HepG2 (cell line): ENCODE measurements around the gene HSPA5. TPM values are rescaled to one million over a fixed set of nuclear protein-coding genes. Genes with fewer than 3 reads are reported as not detected.

Experiments used
- ATAC-seq: fragments of 200-7000 bp; cut with Tn5 transposase; 3 replicates; pipeline ENCODE4 v1.9.1; 2020; ENCODE audit warnings: mild to moderate bottlenecking, moderate library complexity
- BruUV-seq: library from RNA; stranded (reverse); fragments of 400-500 nt; replicated peaks from 2 replicates; lab custom pipeline; 2021; lab: Mats Ljungman, UMichigan
- CTCF ChIA-PET: fragments of 300-600 bp; formaldehyde crosslinking; extraction: SDS; loops from one replicate; lab custom pipeline; 2021; ENCODE audit warnings: low total read pairs, inconsistent platforms, low intra/inter-chr PET ratio; lab: Yijun Ruan, JAX
- POLR2A ChIA-PET: fragments of 350-600 bp; sonication (Branson Sonifier 250); formaldehyde crosslinking; loops from one replicate; lab custom pipeline; 2020; ENCODE audit warnings: antibody characterized with exemption, inconsistent platforms; lab: Yijun Ruan, JAX
- DNase-seq: peaks from one replicate; pipeline ENCODE4 v3.0.0-alpha.2; 2015; ENCODE audit warnings: low spot score
- FAIRE-seq: peaks from 3 replicates; lab custom pipeline; 2011; peaks lifted over from hg19 to GRCh38; lab: Jason Lieb, UNC
- H2AFZ ChIP-seq: one replicate; pipeline ENCODE4 v1.6.1; 2011; ENCODE audit warnings: low read length, inconsistent platforms
- H3K27ac ChIP-seq: fragments of 300-600 bp; 3 replicates; pipeline ENCODE4 v1.8.0; 2011; ENCODE audit warnings: mixed run types, mild to moderate bottlenecking, mixed read lengths, low read length, inconsistent platforms; ENCODE audit not compliant: insufficient read depth; ENCODE audit errors: extremely low read length
- H3K27me3 ChIP-seq, 2 experiments: fragments of 200-600 bp in 1 of 2; 2 replicates in 1 of 2; 3 replicates in 1 of 2; pipeline versions ENCODE4 v1.6.0 to v1.8.0; 2011; ENCODE audit warnings: low read length in 2 of 2, mild to moderate bottlenecking in 2 of 2, moderate library complexity in 2 of 2, inconsistent platforms in 1 of 2; ENCODE audit not compliant: insufficient read depth in 2 of 2, control insufficient read depth in 1 of 2
- H3K36me3 ChIP-seq, 2 experiments: fragments of 200-600 bp in 1 of 2; replicated peaks in 1 of 2; 2 replicates in 1 of 2; 3 replicates in 1 of 2; pipeline versions ENCODE4 v1.5.1 to v1.8.0; 2011; ENCODE audit warnings: low read length in 2 of 2, inconsistent platforms in 1 of 2; ENCODE audit not compliant: insufficient read depth in 2 of 2, control insufficient read depth in 1 of 2
- H3K4me1 ChIP-seq: 2 replicates; pipeline ENCODE4 v1.5.1; 2012; ENCODE audit warnings: low read length, inconsistent platforms; ENCODE audit not compliant: insufficient read depth
- H3K4me2 ChIP-seq: 2 replicates; pipeline ENCODE4 v1.6.0; 2011; ENCODE audit warnings: low read depth, low read length, inconsistent platforms
- H3K4me3 ChIP-seq, 3 experiments: fragments of 200-600 bp in 1 of 3; sonication (generic), shearing (Covaris generic) in 1 of 3; replicated peaks in 1 of 3; 2 replicates each; pipeline ENCODE4 v1.5.1; 2011 to 2016; ENCODE audit warnings: low read length in 3 of 3, inconsistent platforms in 2 of 3, low read depth in 2 of 3, mild to moderate bottlenecking in 2 of 3, control low read depth in 1 of 3, mixed read lengths in 1 of 3; ENCODE audit not compliant: insufficient read depth in 1 of 3
- H3K79me2 ChIP-seq: one replicate; pipeline ENCODE4 v1.6.1; 2011; ENCODE audit warnings: low read length, inconsistent platforms; ENCODE audit not compliant: insufficient read depth
- H3K9ac ChIP-seq: 2 replicates; pipeline ENCODE4 v1.6.0; 2011; ENCODE audit warnings: mild to moderate bottlenecking, low read depth, low read length, inconsistent platforms; ENCODE audit not compliant: insufficient read depth
- H3K9me3 ChIP-seq: 2 replicates; pipeline ENCODE4 v1.5.1; 2012; ENCODE audit warnings: mild to moderate bottlenecking, low read length
- H4K20me1 ChIP-seq: 2 replicates; pipeline ENCODE4 v1.6.0; 2011; ENCODE audit warnings: inconsistent platforms, mild to moderate bottlenecking, low read length, moderate library complexity; ENCODE audit not compliant: insufficient read depth
- ASH2L ChIP-seq: fragments of 300-600, 200-600 bp; sonication (generic); IDR thresholded peaks from 2 replicates; pipeline ENCODE4 v1.7.0; 2017; ENCODE audit warnings: low read depth, mild to moderate bottlenecking, moderate library complexity, mixed read lengths, low read length; ENCODE audit not compliant: insufficient read length
- CCDC6 ChIP-seq: sonication (generic); formaldehyde crosslinking; IDR thresholded peaks from 2 replicates; pipeline ENCODE4 v1.8.1; 2022; ENCODE audit warnings: mild to moderate bottlenecking, missing genetic modification reagents, moderate library complexity
- CEBPB ChIP-seq: IDR thresholded peaks from 2 replicates; pipeline ENCODE4 v1.6.1; 2011; ENCODE audit warnings: low read depth, low read length, improper control_type of control experiment, borderline replicate concordance
- CENPT ChIP-seq: sonication (generic); formaldehyde crosslinking; IDR thresholded peaks from 2 replicates; pipeline ENCODE4 v1.8.0; 2022; ENCODE audit warnings: low read depth, mild to moderate bottlenecking, moderate library complexity, missing genetic modification reagents
- HOXA7 ChIP-seq: sonication (generic); formaldehyde crosslinking; IDR thresholded peaks from 2 replicates; pipeline ENCODE4 v1.8.1; 2022; ENCODE audit warnings: mild to moderate bottlenecking, missing genetic modification reagents, moderate library complexity
- KDM4B ChIP-seq: sonication (generic); formaldehyde crosslinking; IDR thresholded peaks from 2 replicates; pipeline ENCODE4 v1.4.0; 2020; ENCODE audit warnings: missing genetic modification reagents
- MATR3 ChIP-seq: sonication (generic); formaldehyde crosslinking; IDR thresholded peaks from 2 replicates; pipeline ENCODE4 v1.4.0; 2020; ENCODE audit warnings: missing genetic modification reagents
- MXI1 ChIP-seq: IDR thresholded peaks from 3 replicates; pipeline ENCODE4 v1.6.1; 2012; ENCODE audit warnings: low read depth, low read length, inconsistent platforms, borderline replicate concordance
- MZF1 ChIP-seq: sonication (generic); formaldehyde crosslinking; IDR thresholded peaks from 2 replicates; pipeline ENCODE4 v1.8.1; 2023; ENCODE audit warnings: mild to moderate bottlenecking, missing genetic modification reagents, borderline replicate concordance
- NCOA1 ChIP-seq: sonication (generic); formaldehyde crosslinking; IDR thresholded peaks from 2 replicates; pipeline ENCODE4 v1.9.0; 2021; ENCODE audit warnings: missing genetic modification reagents
- SIX1 ChIP-seq: sonication (generic); formaldehyde crosslinking; IDR thresholded peaks from 2 replicates; pipeline ENCODE4 v1.4.0; 2020; ENCODE audit warnings: missing genetic modification reagents, borderline replicate concordance
- U2AF1 ChIP-seq: fragments of 200-400 bp; formaldehyde crosslinking; optimal IDR thresholded peaks from 2 replicates; pipeline ENCODE3; 2017; ENCODE audit warnings: mild to moderate bottlenecking, low read depth, low read length
- ZBTB21 ChIP-seq: sonication (generic); formaldehyde crosslinking; IDR thresholded peaks from 2 replicates; pipeline ENCODE4 v1.4.0; 2020; ENCODE audit warnings: missing genetic modification reagents
- ZNF235 ChIP-seq: sonication (generic); formaldehyde crosslinking; IDR thresholded peaks from 2 replicates; pipeline ENCODE4 v1.8.1; 2023; ENCODE audit warnings: mild to moderate bottlenecking, missing genetic modification reagents, borderline replicate concordance
- WGBS: methylation state at CpG from one replicate; pipeline ENCODE4 v1.1.6; 2017; ENCODE audit warnings: low lambda C conversion rate; 5-methylcytosine and 5-hydroxymethylcytosine counted together
- in situ Hi-C: cut with HindIII; loops from 2 replicates; pipeline ENCODE4 v1.10.0; 2017; ENCODE audit warnings: low pct_unique_long_range_greater_than_20kb; ENCODE audit not compliant: extremely low pct_ligation_motif_present
- intact Hi-C: fragments of 100-400 bp; cut with micrococcal nuclease; formaldehyde crosslinking; loops from one replicate; pipeline ENCODE4 v1.10.0; 2022; ENCODE audit not compliant: unreplicated experiment
- polyA plus RNA-seq, 8 experiments: library from polyadenylated mRNA; depleted of rRNA in 3 of 8; stranded (reverse) in 7 of 8; unstranded in 1 of 8; fragments of >200 nt; fragmentation: Illumina TruSeq in 4 of 8; extraction: Trizol in 4 of 8; gene quantifications; 2 replicates each; pipeline versions ENCODE4 v1.2.1 to v1.2.3, GENCODE V29; 2011 to 2016; ENCODE audit warnings: low read depth in 4 of 8, missing spikeins in 1 of 8, mixed read lengths in 1 of 8; ENCODE audit not compliant: insufficient read depth in 1 of 8
- total RNA-seq, 5 experiments: library from RNA; depleted of rRNA; stranded (reverse); fragments of >200 nt; fragmentation: Illumina TruSeq; extraction: Trizol; gene quantifications; 2 replicates each; pipeline ENCODE4 v1.2.3, GENCODE V29; 2016; ENCODE audit warnings: low read depth in 1 of 5
- TF ChIP-seq, protein P1 (sequence below): fragments of 450-650 bp; IDR thresholded peaks from 2 replicates; pipeline ENCODE4 v1.6.1; 2016
- TF ChIP-seq, protein P2 (sequence below): sonication (generic); formaldehyde crosslinking; IDR thresholded peaks from 2 replicates; pipeline ENCODE4 v1.5.1; 2020; ENCODE audit warnings: mild to moderate bottlenecking, missing genetic modification reagents, moderate library complexity
- TF ChIP-seq, protein P3 (sequence below): sonication (generic); formaldehyde crosslinking; conservative IDR thresholded peaks from 2 replicates; pipeline ENCODE4 v1.4.0; 2020; ENCODE audit warnings: missing genetic modification reagents

Gene HSPA5
- total and polyA plus RNA-seq, 2 of the 13 experiments (the other 11 are each of a cell fraction or from before 2014, with no cell fraction given): 201 to 206 TPM

DNA sequence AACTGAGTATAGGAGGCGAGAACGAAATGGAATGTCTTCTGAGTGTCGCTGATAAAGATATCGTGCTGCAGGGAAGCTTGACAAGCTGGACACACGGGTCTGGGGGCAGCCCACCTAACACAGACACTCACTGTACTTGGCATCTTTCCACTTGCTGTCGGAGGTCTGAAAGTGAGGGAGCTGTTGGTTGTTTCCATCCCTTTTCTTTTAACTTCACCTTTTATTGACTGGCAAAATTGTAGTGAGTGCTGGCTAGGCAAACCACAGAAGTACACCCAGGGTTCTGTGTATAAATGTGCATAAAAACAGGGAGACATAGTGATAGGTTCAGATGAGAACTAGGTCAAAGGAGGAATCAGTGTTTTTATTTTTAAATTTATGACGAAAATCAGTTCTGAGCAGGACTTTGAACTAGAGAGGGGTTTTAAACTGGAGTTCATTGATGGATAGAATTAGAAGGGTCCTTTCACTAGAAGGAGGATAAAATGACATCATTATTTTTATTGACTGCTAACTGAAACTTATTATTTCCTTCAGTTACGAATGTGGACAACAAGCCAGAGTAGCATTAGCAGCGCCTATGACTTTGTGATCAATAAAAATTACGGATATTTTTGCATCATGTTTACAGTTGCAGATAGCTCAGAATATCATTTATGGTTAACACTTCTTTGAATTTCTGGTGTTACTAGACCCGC, 21.3 kb upstream of the HSPA5 start:
- TSS peak; percentile 65 for BruUV-seq
- H3K79me2 ChIP-seq: peaks cover 51% of the 10 kb centered on the region
- WGBS: 25% methylated on average over 11 of the region's 11 CpGs
- peak overlapping the region; percentile 88 for H3K9ac ChIP-seq
- peaks cover 58% of the 10 kb centered on the region for H3K4me1 ChIP-seq
- H3K4me2 ChIP-seq: peak overlapping the region; percentile 72
- peak overlapping the region; percentile 94 for H3K27ac ChIP-seq
- peaks cover 0 to 8% of the 10 kb centered on the region in 2 experiments; a peak in 1 of 5 replicates for H3K36me3 ChIP-seq
- no peaks in the 10 kb centered on the region for H3K27me3 ChIP-seq
- ATAC-seq (no peak), FAIRE-seq (no peak), DNase-seq (peak; percentile 15)
- peaks cover 6% of the 10 kb centered on the region for H4K20me1 ChIP-seq
- intact Hi-C loops (no loop called here), in situ Hi-C loops (no loop called here)
- H2AFZ ChIP-seq: no peak overlapping the region
- H3K9me3 ChIP-seq: no peaks in the 10 kb centered on the region
- peak overlapping the region; percentile 83 to 99 (median 87) for H3K4me3 ChIP-seq
- ChIA-PET CTCF (no interaction called here), POLR2A (interaction anchor here (0.9 to 5.0 kb wide), 6 partner anchors 10 to 99 kb away, joined by 3 to 73 read pairs (median 11); partner anchors contain the start of gene HSPA5)
- no peak for TF ChIP-seq HOXA7 (CRISPR knock-in tag)
- peak; percentile 1 for TF ChIP-seq ASH2L
- TF ChIP-seq ZNF235 (CRISPR knock-in tag): no peak
- TF ChIP-seq SIX1 (CRISPR knock-in tag): no peak
- TF ChIP-seq, protein P1, sequence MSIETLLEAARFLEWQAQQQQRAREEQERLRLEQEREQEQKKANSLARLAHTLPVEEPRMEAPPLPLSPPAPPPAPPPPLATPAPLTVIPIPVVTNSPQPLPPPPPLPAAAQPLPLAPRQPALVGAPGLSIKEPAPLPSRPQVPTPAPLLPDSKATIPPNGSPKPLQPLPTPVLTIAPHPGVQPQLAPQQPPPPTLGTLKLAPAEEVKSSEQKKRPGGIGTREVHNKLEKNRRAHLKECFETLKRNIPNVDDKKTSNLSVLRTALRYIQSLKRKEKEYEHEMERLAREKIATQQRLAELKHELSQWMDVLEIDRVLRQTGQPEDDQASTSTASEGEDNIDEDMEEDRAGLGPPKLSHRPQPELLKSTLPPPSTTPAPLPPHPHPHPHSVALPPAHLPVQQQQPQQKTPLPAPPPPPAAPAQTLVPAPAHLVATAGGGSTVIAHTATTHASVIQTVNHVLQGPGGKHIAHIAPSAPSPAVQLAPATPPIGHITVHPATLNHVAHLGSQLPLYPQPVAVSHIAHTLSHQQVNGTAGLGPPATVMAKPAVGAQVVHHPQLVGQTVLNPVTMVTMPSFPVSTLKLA: no peak
- TF ChIP-seq, protein P2, sequence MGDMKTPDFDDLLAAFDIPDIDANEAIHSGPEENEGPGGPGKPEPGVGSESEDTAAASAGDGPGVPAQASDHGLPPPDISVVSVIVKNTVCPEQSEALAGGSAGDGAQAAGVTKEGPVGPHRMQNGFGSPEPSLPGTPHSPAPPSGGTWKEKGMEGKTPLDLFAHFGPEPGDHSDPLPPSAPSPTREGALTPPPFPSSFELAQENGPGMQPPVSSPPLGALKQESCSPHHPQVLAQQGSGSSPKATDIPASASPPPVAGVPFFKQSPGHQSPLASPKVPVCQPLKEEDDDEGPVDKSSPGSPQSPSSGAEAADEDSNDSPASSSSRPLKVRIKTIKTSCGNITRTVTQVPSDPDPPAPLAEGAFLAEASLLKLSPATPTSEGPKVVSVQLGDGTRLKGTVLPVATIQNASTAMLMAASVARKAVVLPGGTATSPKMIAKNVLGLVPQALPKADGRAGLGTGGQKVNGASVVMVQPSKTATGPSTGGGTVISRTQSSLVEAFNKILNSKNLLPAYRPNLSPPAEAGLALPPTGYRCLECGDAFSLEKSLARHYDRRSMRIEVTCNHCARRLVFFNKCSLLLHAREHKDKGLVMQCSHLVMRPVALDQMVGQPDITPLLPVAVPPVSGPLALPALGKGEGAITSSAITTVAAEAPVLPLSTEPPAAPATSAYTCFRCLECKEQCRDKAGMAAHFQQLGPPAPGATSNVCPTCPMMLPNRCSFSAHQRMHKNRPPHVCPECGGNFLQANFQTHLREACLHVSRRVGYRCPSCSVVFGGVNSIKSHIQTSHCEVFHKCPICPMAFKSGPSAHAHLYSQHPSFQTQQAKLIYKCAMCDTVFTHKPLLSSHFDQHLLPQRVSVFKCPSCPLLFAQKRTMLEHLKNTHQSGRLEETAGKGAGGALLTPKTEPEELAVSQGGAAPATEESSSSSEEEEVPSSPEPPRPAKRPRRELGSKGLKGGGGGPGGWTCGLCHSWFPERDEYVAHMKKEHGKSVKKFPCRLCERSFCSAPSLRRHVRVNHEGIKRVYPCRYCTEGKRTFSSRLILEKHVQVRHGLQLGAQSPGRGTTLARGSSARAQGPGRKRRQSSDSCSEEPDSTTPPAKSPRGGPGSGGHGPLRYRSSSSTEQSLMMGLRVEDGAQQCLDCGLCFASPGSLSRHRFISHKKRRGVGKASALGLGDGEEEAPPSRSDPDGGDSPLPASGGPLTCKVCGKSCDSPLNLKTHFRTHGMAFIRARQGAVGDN (CRISPR knock-in tag): no peak
- peak; percentile 8; the same call in 1 of the 2 replicates for TF ChIP-seq CCDC6
- TF ChIP-seq ZBTB21 (CRISPR knock-in tag): no peak
- no peak for TF ChIP-seq MATR3 (CRISPR knock-in tag)
- no peak for TF ChIP-seq MZF1 (CRISPR knock-in tag)
- no peak for TF ChIP-seq CENPT (CRISPR knock-in tag)
- peak; percentile 10; the same call in 1 of the 2 replicates for TF ChIP-seq KDM4B (CRISPR knock-in tag)
- TF ChIP-seq, protein P3, sequence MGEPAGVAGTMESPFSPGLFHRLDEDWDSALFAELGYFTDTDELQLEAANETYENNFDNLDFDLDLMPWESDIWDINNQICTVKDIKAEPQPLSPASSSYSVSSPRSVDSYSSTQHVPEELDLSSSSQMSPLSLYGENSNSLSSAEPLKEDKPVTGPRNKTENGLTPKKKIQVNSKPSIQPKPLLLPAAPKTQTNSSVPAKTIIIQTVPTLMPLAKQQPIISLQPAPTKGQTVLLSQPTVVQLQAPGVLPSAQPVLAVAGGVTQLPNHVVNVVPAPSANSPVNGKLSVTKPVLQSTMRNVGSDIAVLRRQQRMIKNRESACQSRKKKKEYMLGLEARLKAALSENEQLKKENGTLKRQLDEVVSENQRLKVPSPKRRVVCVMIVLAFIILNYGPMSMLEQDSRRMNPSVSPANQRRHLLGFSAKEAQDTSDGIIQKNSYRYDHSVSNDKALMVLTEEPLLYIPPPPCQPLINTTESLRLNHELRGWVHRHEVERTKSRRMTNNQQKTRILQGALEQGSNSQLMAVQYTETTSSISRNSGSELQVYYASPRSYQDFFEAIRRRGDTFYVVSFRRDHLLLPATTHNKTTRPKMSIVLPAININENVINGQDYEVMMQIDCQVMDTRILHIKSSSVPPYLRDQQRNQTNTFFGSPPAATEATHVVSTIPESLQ (CRISPR knock-in tag): no peak
- TF ChIP-seq MXI1: no peak
- TF ChIP-seq U2AF1: no peak
- TF ChIP-seq CEBPB: no peak
- no peak for TF ChIP-seq NCOA1 (CRISPR knock-in tag)
